GM13977 (cell line): ENCODE data around the gene MCUB.
A peak's percentile ranks its signal among the peaks of the same experiment; 100 is the strongest.
"Not testable (repeated sequence)": the region's sequence is repeated elsewhere in the genome, so short reads cannot be mapped to it uniquely, and the experiment has no call there.

ENCODE experiments used
- DNase-seq: peaks from one replicate; pipeline ENCODE4 v3.0.0; 2012; ENCODE audit warnings: low spot score
- CTCF ChIP-seq: IDR thresholded peaks from 2 replicates; pipeline ENCODE4 v1.5.1; 2012; ENCODE audit warnings: mild to moderate bottlenecking, control low read depth; ENCODE audit not compliant: insufficient read depth; ENCODE audit errors: extremely low read depth, missing control alignments
- in situ Hi-C: fragments of 300-500 bp; cut with MboI; formaldehyde crosslinking; loops from one replicate; pipeline ENCODE4 v1.12.0; 2022; ENCODE audit warnings: low sequenced_read_pairs, low pct_unique_long_range_greater_than_20kb, mixed read lengths, inconsistent platforms; ENCODE audit not compliant: unreplicated experiment

MCUB gene

GRCh38 chr4:109559983-109560686 lies at the start of gene MCUB:
Gene MCUB (plus strand): TSS chr4:109560246. CDS start chr4:109560338, 92 bp downstream.
- no peak for TF ChIP-seq CTCF
- DNase-seq = peak; percentile 95
- in situ Hi-C loops = no loop called here

GRCh38 chr4:109510687-109511086 lies 49.4 kb upstream of the MCUB start:
- DNase-seq = no peak
- in situ Hi-C loops = no loop called here
- no peak for TF ChIP-seq CTCF

- in situ Hi-C loops = no loop called here
- TF ChIP-seq CTCF = no peak
- no peak for DNase-seq
These were observed 48.6 kb upstream of the MCUB start for GRCh38 chr4:109511414-109511813.

GRCh38 chr4:109513368-109513767 lies 46.7 kb upstream of the MCUB start:
- in situ Hi-C loops, DNase-seq: not testable (repeated sequence)

GRCh38 chr4:109532182-109532581 lies 27.9 kb upstream of the MCUB start:
- in situ Hi-C loops = loop anchor here (25.0 kb wide), 2 partner anchors 95 to 280 kb away; partner anchors contain the start of genes CFI, GAR1 and SEC24B
- no peak for DNase-seq
- no peak for TF ChIP-seq CTCF

- DNase-seq = no peak
- no peak for TF ChIP-seq CTCF
- in situ Hi-C loops = loop anchor here (25.0 kb wide), 2 partner anchors 108 to 267 kb away; partner anchors contain the start of genes CFI, GAR1 and SEC24B
These were observed 14.6 kb upstream of the MCUB start for GRCh38 chr4:109545401-109545800.

- no peak for DNase-seq
- TF ChIP-seq CTCF = no peak
- in situ Hi-C loops = loop anchor here (25.0 kb wide), 2 partner anchors 110 to 265 kb away; partner anchors contain the start of genes CFI, GAR1 and SEC24B
These were observed 12.7 kb upstream of the MCUB start for GRCh38 chr4:109547394-109547793.
